HG03460 (cell line): ENCODE results near the gene CLCA1.
A peak's percentile ranks its signal among the peaks of the same experiment; 100 is the strongest.

Experiments
- ATAC-seq: cut with Tn5 transposase; IDR thresholded peaks from one replicate; pipeline ENCODE4 v1.9.1; 2021; ENCODE audit not compliant: unreplicated experiment

CLCA1 gene, protein sequence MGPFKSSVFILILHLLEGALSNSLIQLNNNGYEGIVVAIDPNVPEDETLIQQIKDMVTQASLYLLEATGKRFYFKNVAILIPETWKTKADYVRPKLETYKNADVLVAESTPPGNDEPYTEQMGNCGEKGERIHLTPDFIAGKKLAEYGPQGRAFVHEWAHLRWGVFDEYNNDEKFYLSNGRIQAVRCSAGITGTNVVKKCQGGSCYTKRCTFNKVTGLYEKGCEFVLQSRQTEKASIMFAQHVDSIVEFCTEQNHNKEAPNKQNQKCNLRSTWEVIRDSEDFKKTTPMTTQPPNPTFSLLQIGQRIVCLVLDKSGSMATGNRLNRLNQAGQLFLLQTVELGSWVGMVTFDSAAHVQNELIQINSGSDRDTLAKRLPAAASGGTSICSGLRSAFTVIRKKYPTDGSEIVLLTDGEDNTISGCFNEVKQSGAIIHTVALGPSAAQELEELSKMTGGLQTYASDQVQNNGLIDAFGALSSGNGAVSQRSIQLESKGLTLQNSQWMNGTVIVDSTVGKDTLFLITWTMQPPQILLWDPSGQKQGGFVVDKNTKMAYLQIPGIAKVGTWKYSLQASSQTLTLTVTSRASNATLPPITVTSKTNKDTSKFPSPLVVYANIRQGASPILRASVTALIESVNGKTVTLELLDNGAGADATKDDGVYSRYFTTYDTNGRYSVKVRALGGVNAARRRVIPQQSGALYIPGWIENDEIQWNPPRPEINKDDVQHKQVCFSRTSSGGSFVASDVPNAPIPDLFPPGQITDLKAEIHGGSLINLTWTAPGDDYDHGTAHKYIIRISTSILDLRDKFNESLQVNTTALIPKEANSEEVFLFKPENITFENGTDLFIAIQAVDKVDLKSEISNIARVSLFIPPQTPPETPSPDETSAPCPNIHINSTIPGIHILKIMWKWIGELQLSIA

DNA sequence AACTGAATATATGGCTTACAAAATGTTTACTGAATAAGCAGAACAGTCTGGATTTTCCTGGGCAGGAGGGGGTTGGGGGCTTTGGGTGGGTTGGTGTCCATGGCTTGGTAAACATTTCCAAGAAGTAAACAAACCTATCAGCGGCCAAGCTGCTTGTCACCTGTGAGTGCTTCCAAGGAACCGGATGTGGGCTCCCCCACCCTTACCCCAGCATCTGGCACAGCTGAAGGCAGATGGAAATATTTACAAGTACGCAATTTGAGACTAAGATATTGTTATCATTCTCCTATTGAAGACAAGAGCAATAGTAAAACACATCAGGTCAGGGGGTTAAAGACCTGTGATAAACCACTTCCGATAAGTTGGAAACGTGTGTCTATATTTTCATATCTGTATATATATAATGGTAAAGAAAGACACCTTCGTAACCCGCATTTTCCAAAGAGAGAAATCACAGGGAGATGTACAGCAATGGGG is at the start of gene CLCA1:
Gene CLCA1, plus strand, starts transcription at position 427 of the 477 bp plus-strand sequence. Its CDS starts 45 bp downstream, at position 472.
- no peak for ATAC-seq

DNA sequence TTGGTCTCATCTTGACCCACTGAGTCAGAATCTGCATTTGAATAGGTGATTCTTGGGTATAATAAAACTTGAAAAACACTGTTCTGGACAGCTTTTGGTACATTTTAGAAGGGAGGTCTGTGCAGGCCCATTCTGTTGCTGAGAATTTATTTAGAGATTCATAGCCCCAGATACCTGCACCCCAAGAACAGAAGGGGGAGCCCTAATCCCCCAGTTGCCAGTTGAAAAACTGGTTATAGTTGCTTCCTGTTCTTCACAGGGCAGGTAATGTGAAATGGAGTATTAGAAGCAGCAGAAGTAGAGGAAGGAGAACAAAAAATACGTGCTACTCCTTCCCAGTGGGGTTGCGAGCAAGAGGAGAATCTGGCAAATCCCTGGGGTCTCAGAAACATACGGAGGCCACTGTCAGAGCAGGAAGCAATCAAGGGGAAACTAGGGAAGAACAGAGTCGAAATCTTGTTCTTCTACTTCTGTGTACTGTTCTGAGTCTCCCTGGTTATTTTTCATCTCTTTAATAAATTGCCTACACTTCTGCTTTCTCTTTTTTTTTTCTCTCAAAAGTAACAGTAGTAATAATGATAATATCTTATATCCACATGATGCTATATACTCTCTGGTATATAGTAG is 49.3 kb upstream of the CLCA1 start:
- ATAC-seq: peak; percentile 73

DNA sequence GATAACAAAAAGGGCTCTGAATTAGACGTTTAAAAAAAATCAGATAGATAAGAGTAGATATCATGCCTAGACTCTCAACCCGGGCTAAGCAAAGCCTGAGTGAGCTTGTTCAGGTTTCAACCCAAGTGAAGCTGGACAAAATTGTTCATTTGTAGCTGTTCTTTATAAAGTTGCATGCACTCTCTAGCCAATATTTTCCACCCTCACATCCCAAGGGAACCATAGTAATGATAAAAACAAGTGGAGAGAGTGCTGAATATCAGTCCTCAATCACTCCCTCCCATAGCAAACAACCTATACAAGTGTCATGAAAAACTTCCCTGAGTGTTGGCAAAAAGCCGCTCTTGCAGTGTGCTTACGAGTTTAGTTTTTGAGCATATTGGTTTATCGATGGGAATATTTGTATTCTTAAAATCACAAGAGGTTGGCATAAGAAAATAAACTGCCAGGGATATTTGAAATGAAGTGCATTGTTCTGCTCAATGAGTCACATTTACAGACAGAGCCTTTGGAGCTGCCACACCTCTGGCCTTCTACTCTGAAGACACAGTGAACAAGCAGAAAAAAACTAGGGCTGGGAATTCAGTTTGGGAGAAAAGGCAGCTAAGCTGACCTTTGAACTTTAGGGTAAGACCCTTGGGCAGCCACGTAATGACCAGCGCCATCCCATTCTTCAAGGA is 47.0 kb upstream of the CLCA1 start:
- no peak for ATAC-seq

DNA sequence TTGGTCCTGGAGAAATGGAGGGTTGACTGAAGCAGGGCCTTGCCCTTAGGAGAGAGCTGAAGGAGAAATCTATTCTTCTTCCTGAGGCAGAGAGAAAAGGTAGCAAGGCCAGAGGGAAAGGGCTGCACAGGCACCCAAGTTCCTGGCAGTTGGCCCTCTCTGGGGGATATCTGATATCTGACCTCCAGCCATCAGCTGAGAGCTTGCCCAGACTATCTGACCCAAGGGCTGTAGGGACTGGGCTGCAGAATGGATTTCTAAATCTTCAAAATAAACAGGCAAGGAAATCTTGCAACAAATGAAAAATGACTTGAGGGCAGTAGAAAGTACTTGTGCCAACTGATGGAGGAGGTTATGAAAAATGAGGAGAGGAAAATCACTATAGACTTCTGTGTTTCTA is 45.3 kb upstream of the CLCA1 start:
- no peak for ATAC-seq

DNA sequence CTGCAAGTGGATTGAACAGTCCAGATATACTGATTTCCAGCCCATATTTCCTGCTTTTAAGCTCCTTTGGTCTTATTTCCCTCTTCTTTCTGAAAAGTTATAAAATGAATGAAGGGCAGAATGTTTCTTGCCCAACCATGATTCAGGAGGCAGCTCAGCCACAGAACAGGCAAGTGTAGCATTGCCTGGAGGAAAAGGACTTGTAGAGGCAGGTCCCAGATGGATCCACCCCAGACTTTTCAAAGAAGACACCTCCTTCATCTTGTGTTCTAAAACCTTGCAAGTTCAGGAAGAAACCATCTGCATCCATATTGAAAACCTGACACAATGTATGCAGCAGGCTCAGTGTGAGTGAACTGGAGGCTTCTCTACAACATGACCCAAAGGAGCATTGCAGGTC is 44.9 kb upstream of the CLCA1 start, which contains the start of gene CLCA2:
Gene CLCA2, plus strand, starts transcription at position 299 of the 400 bp plus-strand sequence. Its CDS starts 77 bp downstream, at position 376.
- no peak for ATAC-seq

DNA sequence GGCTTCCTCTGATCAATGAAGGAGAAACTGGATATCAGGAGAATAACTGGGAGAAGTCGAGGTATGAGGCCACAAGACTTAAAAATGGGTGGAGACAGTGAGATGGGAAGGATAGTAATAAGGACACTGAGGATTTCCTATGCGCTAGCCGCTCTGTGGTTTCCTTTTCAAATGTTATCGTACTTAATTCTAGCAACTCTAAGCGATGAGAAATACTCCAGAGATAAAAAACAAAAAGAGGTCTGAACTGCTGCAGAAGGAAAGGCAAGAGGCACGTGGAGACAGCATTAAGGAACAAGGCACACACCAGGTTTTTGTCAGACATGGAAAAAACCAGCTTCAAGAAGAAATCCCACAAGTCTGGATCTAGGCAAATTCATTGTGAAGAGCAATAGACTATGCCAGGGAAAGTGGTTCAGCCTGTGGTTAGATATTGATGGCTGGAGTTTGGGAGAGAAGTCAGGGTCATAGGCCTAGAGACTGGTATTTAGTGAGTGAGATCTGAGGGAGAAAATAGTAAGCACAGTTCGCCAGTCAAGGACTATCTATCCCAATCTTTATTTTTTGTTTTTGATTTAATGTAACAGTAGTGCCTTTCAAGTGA is 39.5 kb upstream of the CLCA1 start:
- ATAC-seq: no peak

DNA sequence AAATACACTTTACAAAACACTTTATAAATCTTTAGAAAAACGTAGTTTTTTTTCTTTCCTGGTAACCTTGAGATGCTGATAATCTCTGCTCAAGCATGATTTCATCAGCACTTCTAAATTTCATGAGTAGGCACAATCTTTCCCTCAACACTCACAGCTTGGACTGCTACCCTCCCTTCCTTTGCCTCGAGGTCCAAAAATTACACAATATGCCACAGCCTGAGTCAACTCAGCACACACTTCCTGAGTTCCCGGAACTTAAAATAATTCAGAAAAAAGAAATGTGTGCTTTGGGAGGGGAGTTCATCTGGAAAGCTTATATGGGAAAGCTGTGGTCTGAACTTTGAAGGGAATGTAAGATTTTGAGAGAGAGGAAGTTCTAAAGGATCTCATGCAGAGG is 38.9 kb upstream of the CLCA1 start:
- ATAC-seq: no peak

DNA sequence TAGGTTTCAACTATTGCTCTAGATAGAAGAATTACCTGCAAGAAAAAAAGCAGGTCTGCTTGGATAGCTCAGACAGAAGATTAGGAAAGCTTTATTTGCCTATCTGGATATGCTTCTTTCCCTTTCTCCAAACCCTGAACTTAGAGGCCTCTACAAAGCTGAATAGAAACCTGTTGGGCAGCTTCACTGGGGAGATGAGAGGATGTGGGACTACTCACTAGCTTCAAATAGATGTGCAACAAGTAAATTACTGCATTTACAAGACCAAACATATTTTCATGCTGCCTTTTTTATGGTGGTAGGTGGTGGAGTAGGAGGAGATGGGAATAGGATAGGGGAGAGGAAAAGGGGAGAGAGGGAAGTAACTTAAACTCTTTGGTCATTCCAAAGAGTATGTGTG is 38.4 kb upstream of the CLCA1 start:
- ATAC-seq: no peak

DNA sequence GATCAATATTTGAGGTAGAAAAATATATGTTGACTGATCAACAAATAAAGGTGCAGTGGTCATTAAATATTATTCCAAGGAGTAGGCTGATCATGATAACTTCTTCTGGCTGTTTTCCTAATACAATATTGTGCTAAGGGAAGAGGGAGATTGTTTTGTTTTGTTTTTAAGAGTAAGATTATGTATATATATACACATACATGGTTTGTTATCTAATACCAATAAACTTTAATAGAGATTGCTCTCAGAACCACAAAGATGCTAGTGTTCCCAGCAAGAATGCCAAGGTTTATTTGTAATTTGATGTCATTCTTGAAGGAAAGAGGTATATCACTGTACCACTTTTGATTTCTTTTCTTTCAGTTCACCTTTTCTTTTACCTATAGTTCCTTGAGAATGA is 34.7 kb upstream of the CLCA1 start:
- no peak for ATAC-seq

DNA sequence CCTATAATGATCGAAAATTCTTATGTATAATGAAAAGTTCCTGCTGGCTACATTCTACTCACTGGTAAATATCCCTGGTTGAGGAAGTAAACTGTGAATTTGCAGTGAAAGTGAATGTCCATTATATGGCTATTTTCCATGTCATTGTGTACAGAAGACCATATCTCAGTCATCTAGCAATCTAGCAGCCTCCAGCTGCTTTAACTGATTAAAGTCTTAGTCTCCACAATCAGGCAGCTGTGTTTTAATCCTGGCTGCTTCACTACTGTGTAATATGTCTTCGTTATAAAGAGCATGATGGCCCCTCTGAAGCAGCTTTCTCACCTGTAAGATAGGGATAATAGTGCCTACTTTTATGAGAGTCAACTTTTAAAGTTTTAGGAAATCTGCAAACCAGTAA is 33.4 kb upstream of the CLCA1 start:
- no peak for ATAC-seq

DNA sequence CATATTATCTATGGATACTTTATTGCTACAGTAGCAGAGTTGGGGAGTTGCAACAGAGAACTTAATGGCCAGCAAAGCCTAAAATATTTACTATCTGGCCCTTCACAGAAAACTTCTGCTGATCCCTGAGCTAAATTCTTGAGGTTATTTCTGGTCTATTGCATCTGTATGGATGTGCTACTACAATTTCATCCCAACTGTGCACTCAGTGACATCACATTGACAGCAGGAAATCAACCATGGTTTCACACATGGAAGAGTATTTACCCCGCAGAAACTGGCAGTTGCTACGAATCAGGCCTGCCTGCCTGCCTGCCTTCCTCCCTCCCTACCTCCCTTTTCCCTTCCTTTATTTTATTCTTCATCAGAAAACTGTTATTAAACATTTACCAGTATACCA is 32.7 kb upstream of the CLCA1 start:
- ATAC-seq: no peak

DNA sequence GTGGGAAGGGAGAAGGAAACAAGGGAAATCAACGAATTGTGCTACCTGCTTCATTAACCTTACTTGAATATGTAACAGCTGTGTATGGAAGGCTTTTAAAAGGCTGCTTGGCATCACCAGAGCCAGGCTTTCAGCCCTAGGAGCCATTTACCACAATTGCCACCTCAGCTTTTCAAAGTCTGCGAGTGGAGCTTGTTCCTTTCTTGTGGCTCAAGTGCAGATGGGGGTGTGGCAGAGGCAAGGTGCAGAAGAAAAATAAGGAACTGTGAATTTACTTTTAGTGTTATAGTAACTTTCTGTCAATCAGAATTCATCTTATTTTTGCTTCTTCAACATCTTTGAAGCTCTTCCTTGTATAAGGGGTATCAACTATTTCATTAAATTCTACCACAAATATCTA is 27.1 kb upstream of the CLCA1 start:
- no peak for ATAC-seq

DNA sequence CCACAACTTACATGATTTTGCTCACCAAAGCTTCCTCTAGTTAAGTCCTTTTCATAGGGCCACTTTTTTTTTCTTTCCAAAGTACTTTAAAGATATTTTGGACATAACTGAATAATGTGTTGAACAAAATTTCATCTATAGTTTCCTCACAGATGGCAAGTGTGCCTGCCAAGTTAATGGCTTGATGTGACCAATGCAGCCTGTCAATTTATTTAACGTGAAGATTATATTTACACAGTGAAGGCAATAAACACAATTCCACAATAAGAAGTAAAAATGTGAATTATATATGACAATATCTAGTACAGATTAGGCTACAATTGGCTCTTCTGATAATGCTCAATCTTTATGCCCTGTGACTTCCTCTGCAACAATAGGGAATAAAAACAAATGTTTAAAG is 26.7 kb upstream of the CLCA1 start:
- no peak for ATAC-seq

DNA sequence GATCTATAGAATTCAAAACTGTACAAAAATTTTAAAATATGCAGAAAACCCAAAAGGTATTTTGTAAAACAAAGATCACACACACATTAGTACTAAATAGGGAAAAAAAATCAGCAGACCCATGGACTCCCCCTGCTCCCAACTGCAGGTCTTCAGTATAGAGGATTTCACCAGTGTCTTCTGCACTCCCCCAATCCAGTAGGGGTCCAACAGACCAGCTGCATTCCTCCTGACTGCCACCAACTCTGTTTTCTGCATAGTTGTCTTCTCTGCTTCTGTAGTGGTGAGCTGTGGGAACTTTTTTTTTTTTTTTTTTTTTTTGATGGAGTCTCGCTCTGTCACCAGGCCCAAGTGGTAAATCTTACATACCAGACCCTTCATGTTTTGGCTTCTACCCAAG is 22.8 kb upstream of the CLCA1 start:
- ATAC-seq: no peak

DNA sequence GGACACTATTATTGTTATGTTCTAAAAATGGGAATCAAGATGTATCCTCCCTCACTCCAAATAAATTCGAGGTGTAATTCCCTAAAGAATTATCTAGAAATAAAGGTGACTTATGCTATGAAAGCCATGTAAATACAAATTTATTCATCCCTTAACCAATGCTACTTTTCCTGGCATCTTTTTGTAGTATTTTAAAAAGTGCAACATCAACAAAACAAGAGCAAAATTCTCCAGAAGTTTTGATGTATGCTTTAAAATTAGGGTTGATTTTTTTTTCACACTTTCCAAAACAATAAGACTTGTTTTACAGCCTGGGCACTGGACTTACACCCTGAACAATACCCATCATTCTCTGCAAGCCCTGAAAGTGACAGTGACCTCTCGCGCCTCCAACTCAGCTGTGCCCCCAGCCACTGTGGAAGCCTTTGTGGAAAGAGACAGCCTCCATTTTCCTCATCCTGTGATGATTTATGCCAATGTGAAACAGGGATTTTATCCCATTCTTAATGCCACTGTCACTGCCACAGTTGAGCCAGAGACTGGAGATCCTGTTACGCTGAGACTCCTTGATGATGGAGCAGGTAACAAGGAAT is 21.4 kb upstream of the CLCA1 start:
- no peak for ATAC-seq

DNA sequence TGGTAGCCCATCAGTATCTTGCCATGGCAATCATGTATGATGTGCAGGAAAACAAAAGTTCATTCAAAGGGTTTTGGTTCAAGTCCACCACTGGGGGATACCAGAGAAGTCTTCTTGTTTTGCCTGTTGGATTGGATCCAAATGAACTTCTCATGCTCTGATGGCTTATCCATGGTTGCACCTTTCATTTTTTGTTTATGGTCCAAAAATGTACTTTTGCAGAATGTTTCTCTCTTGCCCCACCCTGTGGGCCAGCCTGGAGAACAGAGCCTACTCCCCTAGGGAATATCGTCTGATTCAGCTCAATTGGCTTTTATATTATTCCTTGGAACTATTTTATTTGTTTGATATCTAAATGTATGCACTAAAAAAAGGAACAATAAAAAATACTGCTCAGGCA is 20.1 kb upstream of the CLCA1 start:
- no peak for ATAC-seq

DNA sequence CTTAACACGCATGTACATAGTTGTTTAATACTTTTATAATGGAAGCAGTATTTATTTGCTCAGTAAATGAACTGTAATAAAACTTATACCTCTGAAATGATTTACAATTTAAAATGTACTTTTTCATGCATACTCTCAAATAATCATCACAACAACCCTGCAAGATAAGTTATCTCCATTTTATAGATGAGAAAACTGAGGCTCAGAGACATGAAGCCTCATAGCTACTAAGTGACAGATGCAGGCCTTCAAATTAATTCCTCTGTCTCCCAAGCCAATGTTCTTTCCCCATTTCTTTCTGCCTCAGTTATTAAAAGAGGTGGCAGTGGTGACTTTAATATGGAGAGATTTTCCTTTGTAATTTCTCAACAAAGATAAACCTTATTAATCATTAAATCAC is 19.6 kb upstream of the CLCA1 start:
- ATAC-seq: no peak

DNA sequence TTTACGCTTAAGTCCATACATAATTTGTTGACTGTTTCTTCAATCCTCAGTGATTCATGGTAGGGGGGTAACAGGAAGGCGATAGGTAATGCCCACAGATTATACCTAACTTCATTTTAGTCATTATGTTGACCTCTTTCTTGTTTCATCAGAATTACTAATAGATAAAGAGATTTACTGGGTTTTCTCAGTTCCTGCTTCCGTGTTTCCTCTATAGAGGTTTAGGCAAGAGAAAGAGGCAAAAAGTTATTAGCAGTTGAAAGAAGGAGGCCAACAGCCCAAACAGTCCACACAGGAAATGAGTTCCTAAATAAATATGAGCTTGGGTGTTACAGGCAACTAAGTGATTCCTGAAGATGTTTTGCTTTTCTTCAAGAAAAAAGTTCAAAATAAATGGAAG is 17.9 kb upstream of the CLCA1 start:
- no peak for ATAC-seq

DNA sequence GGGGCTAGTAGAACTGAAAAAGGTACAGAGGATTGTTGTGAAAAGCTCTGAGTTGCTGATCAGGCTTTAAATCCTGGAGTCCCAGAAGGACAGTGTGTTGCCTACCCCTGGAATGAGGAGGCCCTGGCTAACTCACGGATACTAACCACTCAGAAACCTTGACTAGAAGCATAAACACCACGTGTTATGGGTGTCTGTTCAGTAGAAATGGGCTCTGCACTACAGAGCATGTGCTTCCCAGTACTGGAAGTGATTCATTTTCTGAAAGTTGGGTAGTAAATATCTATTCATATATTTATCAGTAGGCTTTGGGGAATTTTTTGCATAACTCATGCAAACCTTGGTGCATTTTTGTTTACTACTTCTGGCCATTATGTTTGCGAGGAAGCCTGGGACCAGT is 15.1 kb upstream of the CLCA1 start:
- no peak for ATAC-seq

DNA sequence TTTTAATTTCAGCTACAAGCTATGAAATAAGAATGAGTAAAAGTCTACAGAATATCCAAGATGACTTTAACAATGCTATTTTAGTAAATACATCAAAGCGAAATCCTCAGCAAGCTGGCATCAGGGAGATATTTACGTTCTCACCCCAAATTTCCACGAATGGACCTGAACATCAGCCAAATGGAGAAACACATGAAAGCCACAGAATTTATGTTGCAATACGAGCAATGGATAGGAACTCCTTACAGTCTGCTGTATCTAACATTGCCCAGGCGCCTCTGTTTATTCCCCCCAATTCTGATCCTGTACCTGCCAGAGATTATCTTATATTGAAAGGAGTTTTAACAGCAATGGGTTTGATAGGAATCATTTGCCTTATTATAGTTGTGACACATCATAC is 13.7 kb upstream of the CLCA1 start:
- ATAC-seq: no peak
